ENCODE results near the gene DUSP28.

The DUSP28 gene

GRCh38 chr2:240596491-240596931 lies 36.4 kb downstream of the DUSP28 start:
- in situ Hi-C loops (cut with MboI; ENCODE audit: low sequenced_read_pairs) = no loop called here

- in situ Hi-C loops (cut with MboI; ENCODE audit: low sequenced_read_pairs) = no loop called here
These were observed 36.9 kb downstream of the DUSP28 start for GRCh38 chr2:240597054-240597418.

GRCh38 chr2:240597419-240598181 lies 37.4 kb downstream of the DUSP28 start:
- in situ Hi-C loops (cut with MboI; ENCODE audit: low sequenced_read_pairs) = no loop called here

GRCh38 chr2:240598311-240598911 lies 38.3 kb downstream of the DUSP28 start:
- in situ Hi-C loops (cut with MboI; ENCODE audit: low sequenced_read_pairs) = no loop called here

- in situ Hi-C loops (cut with MboI; ENCODE audit: low sequenced_read_pairs) = no loop called here
These were observed 39.0 kb downstream of the DUSP28 start for GRCh38 chr2:240599141-240599583.

- in situ Hi-C loops (cut with MboI; ENCODE audit: low sequenced_read_pairs) = no loop called here
These were observed 40.3 kb downstream of the DUSP28 start for GRCh38 chr2:240600451-240600961.

GRCh38 chr2:240601061-240601830 lies 41.1 kb downstream of the DUSP28 start:
- in situ Hi-C loops (cut with MboI; ENCODE audit: low sequenced_read_pairs) = no loop called here

GRCh38 chr2:240601831-240602160 lies 41.6 kb downstream of the DUSP28 start:
- in situ Hi-C loops (cut with MboI; ENCODE audit: low sequenced_read_pairs) = no loop called here

GRCh38 chr2:240602266-240603050 lies 42.3 kb downstream of the DUSP28 start:
- in situ Hi-C loops (cut with MboI; ENCODE audit: low sequenced_read_pairs) = no loop called here

- in situ Hi-C loops (cut with MboI; ENCODE audit: low sequenced_read_pairs) = no loop called here
These were observed 43.1 kb downstream of the DUSP28 start for GRCh38 chr2:240603081-240603835.

GRCh38 chr2:240603846-240604245 lies 43.7 kb downstream of the DUSP28 start:
- in situ Hi-C loops (cut with MboI; ENCODE audit: low sequenced_read_pairs) = no loop called here

GRCh38 chr2:240604291-240604938 lies 44.3 kb downstream of the DUSP28 start:
- in situ Hi-C loops (cut with MboI; ENCODE audit: low sequenced_read_pairs) = no loop called here

- in situ Hi-C loops (cut with MboI; ENCODE audit: low sequenced_read_pairs) = no loop called here
These were observed 45.0 kb downstream of the DUSP28 start for GRCh38 chr2:240604939-240605716.

- in situ Hi-C loops (cut with MboI; ENCODE audit: low sequenced_read_pairs) = no loop called here
These were observed 45.9 kb downstream of the DUSP28 start for GRCh38 chr2:240605867-240606743.

GRCh38 chr2:240611601-240612210 lies 51.5 kb downstream of the DUSP28 start:
- in situ Hi-C loops (cut with MboI; ENCODE audit: low sequenced_read_pairs) = no loop called here
